ENCODE measurements around the gene CARM1. TPM values are rescaled to one million over a fixed set of nuclear protein-coding genes. Genes with fewer than 3 reads are reported as not detected.

CARM1 gene
- total and polyA plus RNA-seq, 2 donors from 2014 or later = 21.9 to 41.2 TPM

DNA sequence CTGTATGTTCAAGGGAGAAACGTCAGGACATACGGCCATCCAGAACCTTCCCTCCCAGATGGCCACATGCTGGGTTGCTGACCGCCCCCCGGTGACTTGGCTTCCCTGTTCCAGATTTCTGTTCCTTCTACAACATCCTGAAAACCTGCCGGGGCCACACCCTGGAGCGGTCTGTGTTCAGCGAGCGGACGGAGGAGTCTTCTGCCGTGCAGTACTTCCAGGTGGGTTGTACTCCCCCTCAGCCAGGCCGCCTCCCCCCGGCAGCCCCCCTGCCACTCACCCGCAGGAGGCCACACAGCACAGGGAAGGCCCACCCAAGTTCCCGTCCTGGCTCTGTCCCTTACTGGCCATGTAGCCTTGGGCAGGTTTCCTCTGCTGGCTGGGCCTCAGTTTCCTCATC is 36.6 kb downstream of the CARM1 start:
- TF ChIP-seq CTCF (IDR thresholded peaks at IDR 0.05; ENCODE audit: borderline replicate concordance, extremely low read depth, insufficient read depth) = no peak
- Histone ChIP-seq H3K4me1 (ENCODE audit: control insufficient read depth in 2 of 3, insufficient read depth in 2 of 3, low read depth in 1 of 3, low read length in 3 of 3) (peaks cover 0 to 4% (median 0%) of the 10 kb centered on the region in 3 donors), H3K9ac (ENCODE audit: low read length in 3 of 3) (no peak overlapping the region), H3K27ac (ENCODE audit: low read depth in 2 of 2, low read length in 2 of 2) (no peak overlapping the region), H3K4me3 (ENCODE audit: low read length in 3 of 3) (no peak overlapping the region), H3K36me3 (ENCODE audit: control insufficient read depth in 2 of 3, insufficient read depth in 3 of 3, low read length in 3 of 3) (peaks cover 2 to 22% (median 9%) of the 10 kb centered on the region in 3 donors), H3K27me3 (ENCODE audit: control insufficient read depth, insufficient read depth, low read length) (no peaks in the 10 kb centered on the region), H3K9me3 (ENCODE audit: control insufficient read depth in 2 of 3, insufficient read depth in 1 of 3, low read length in 3 of 3) (no peaks in the 10 kb centered on the region)
- intact Hi-C loops (cut with DNase I) = no loop called here
- DNase-seq = no peak
- no peak for FAIRE-seq

DNA sequence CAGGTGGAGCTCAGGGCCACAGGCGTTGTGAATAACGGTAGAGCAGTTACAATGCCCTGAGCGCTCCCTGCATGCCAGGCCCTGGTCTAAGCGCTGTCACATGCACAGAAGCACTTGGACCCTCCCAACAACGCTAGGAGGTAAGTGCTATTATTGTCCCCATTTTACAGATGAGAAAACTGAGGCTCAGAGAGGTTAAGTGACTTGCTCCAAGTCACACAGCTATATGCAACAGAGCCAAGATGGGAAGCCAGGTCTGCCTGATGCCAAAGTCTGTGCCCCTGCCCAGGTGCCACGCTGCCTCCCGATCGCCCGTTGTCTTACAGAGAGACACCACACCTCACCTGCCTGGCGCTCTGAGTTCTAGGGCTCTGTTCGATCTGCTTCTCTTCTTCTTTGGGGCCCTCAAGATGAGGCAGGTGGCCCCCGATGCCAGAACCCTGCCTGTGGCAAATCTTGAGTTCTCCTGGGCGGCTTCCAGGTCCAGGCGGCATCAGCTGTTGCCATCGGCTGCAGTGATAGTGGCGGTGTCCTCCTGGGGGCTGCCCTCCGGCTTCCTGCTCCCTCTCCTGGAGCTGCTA is 37.1 kb downstream of the CARM1 start:
- Histone ChIP-seq H3K4me1 (ENCODE audit: control insufficient read depth in 2 of 3, insufficient read depth in 2 of 3, low read depth in 1 of 3, low read length in 3 of 3) (peaks cover 0 to 4% (median 0%) of the 10 kb centered on the region in 3 donors), H3K4me3 (ENCODE audit: low read length in 3 of 3) (no peak overlapping the region), H3K9me3 (ENCODE audit: control insufficient read depth in 2 of 3, insufficient read depth in 1 of 3, low read length in 3 of 3) (no peaks in the 10 kb centered on the region), H3K9ac (ENCODE audit: low read length in 3 of 3) (no peak overlapping the region), H3K27me3 (ENCODE audit: control insufficient read depth, insufficient read depth, low read length) (no peaks in the 10 kb centered on the region), H3K27ac (ENCODE audit: low read depth in 2 of 2, low read length in 2 of 2) (no peak overlapping the region), H3K36me3 (ENCODE audit: control insufficient read depth in 2 of 3, insufficient read depth in 3 of 3, low read length in 3 of 3) (peaks cover 2 to 22% (median 9%) of the 10 kb centered on the region in 3 donors)
- no peak for DNase-seq
- intact Hi-C loops (cut with DNase I) = no loop called here
- no peak for FAIRE-seq
- no peak for TF ChIP-seq CTCF (IDR thresholded peaks at IDR 0.05; ENCODE audit: borderline replicate concordance, extremely low read depth, insufficient read depth)

- Histone ChIP-seq H3K36me3 (ENCODE audit: control insufficient read depth in 2 of 3, insufficient read depth in 3 of 3, low read length in 3 of 3) (peaks cover 2 to 22% (median 9%) of the 10 kb centered on the region in 3 donors), H3K9ac (ENCODE audit: low read length in 3 of 3) (no peak overlapping the region), H3K27me3 (ENCODE audit: control insufficient read depth, insufficient read depth, low read length) (no peaks in the 10 kb centered on the region), H3K4me1 (ENCODE audit: control insufficient read depth in 2 of 3, insufficient read depth in 2 of 3, low read depth in 1 of 3, low read length in 3 of 3) (no peaks in the 10 kb centered on the region), H3K4me3 (ENCODE audit: low read length in 3 of 3) (no peak overlapping the region), H3K27ac (ENCODE audit: low read depth in 2 of 2, low read length in 2 of 2) (no peak overlapping the region), H3K9me3 (ENCODE audit: control insufficient read depth in 2 of 3, insufficient read depth in 1 of 3, low read length in 3 of 3) (no peaks in the 10 kb centered on the region)
- intact Hi-C loops (cut with DNase I) = no loop called here
- FAIRE-seq (no peak), DNase-seq (no peak)
- TF ChIP-seq CTCF (IDR thresholded peaks at IDR 0.05; ENCODE audit: borderline replicate concordance, extremely low read depth, insufficient read depth) = no peak
These were observed 40.4 kb downstream of the CARM1 start for GRCh38 chr19:10911579-10912363.
